GM18502 (cell line): ENCODE results near the gene WWP2.

Source experiments
- ATAC-seq: cut with Tn5 transposase; IDR thresholded peaks from one replicate; pipeline ENCODE4 v1.9.1; 2021; ENCODE audit warnings: mild to moderate bottlenecking; ENCODE audit not compliant: unreplicated experiment, poor library complexity

WWP2 gene

DNA sequence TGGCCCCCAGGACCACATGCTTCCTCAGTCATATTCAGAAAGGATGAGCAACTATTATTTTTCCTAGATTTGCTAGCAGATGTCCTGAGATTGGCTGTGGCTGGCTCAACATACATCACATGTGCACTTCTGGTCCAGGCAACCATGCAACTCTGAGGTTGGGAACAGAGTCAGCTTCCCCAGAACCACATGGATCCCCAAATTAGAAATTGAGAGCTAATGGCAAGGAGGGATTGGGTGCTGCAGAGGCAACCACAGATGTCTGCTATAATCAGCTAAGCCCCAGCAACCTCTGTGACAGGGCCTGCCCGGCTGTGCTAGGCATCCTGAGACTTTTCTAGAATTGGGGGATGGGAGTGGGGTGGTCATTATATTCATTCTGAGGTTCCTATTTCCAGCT, 155.2 kb downstream of the WWP2 start:
- ATAC-seq, result no peak

DNA sequence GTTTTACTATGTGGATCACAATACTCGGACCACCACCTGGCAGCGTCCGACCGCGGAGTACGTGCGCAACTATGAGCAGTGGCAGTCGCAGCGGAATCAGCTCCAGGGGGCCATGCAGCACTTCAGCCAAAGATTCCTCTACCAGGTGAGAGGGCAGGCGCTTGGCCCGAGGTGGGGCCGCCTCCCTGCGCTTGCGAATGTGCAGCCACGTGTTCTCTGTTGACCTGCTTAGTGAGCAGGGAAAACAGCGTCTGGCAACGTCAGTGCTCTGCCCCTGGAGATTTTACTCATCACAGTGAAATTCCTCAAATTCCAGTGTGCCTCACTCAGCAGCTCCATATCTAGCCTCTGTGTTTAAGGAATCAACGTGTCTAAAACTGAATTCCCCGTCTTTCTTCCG, 155.6 kb downstream of the WWP2 start:
- ATAC-seq, result no peak

DNA sequence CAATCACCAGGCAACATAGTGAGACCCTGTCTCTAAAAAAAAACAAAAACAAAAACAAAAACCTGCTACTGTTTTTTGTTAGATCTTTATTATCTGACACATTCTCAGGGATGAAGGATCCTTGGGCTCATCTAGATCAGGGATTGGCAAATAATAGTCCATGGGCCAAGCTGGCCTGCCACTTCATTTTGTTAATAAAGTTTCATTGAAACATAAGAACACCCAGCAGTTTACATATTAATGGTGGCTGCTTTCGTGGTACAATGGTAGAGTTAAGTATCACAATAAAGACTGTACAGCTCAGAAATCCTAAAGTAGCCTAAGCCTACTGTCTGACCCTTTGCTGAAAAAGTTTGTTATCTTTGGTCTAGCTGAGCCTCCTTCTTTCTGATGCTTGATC, 156.1 kb downstream of the WWP2 start:
- ATAC-seq, result no peak

DNA sequence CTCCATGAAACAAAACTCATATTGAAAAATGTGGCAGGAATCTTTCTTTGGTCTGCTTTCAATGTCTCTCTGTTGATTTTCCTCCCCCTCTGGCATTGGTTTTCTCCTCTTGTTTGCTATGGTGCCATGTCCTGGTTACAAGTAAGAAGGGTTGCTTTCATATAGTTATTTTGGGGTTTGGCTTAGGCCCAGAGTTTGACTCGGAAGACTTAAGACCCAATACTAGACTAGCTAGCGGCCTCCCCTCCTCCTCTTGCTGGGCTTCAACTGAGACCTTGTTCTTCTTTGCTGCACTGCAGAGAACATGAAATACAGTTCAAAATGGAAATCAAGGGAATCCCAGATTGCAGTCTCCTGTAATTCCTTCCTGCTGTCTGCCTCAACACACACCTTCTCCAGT, 159.0 kb downstream of the WWP2 start:
- ATAC-seq, result no peak

DNA sequence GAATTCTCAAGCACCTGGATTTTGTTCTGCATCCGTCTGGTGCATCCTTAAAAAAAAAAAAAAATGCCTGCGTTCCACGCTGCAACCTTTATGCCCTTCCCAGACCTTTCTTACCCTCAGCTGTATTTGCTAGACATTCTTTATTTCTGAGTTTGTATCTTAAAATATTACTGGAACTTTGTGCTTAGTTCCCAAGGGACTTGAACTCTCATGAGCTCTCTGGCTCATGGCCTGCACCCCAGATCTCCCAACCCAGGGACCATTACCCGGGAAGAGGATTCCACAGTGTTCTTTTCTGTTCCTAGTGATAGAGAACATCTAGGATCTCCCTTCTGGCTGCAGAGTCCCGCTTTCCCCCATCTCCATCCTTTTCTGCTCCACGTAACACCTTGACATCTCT, 160.1 kb downstream of the WWP2 start:
- no peak for ATAC-seq

DNA sequence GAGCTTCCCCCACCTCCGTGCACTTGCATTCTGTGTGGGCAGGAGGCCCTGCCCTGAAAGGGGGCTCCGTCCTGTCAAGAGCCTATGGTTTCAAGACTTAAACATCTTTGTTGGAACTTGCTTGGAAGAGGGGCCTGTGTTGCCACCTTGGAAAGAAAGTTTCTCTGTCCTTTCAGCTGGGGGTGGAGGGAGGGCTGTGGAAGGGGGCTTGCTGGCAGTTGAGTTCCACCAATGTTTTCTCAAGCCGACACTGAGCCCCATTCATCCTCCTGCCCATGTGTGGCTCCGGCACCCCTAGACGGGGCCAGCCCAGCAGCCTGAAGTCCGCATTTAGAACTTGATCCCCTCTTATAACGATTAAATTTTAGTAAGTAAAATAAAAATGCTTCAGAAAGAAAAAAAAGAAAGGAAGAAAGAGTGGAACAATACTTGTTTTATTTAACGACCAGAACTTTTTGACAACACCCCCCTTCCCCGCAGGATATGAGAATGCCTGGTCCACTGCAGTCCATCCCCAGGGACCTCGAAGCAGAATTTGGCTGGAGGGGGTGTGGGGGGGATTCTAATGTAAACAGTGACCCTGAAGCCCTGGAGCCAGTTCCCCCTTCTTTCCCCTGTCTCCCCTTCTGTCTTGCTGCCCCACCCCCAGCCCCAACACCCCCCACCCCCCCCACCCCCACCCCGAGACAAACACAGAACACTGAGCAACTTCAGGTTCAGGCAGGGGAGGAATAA, 162.1 kb downstream of the WWP2 start:
- ATAC-seq, result no peak

DNA sequence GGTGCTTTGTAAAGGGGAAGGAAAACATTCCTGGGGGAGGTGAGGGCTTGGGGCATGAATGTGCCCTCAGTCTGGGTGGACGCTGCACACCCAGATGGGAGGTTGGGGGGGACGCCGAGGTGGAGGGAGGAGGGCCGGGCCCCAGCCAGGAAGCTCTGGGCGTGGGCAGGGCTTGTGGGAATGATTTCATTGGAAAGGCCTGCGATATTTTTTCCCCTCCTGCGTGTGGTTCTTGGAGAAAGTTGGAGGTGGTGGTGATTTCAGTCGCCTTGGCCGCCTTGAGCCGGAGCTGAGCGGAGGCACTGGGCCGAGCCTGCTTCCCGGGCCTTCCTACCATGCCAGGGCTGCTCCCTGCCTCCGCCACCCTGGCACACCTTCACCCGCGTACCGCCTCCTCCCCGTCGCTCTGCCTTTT, 162.7 kb downstream of the WWP2 start:
- no peak for ATAC-seq

DNA sequence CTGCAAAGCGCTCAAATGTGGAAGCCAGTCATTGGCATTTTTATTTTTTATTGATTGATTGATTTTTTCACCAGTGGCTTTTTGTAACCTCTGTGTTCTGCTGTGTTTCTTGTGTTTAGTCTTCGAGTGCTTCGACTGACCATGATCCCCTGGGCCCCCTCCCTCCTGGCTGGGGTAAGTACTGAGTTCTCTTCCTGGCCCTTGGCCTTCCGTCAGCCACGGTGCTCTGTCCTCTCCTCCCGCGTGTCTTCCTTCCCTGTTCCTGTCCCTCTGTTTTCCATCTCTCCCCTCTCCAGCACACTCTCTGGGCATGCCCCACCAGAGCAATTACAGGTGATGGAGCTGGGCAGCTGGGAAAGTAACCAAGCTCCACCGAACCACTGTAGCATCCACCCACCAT, 163.2 kb downstream of the WWP2 start:
- ATAC-seq, result no peak

DNA sequence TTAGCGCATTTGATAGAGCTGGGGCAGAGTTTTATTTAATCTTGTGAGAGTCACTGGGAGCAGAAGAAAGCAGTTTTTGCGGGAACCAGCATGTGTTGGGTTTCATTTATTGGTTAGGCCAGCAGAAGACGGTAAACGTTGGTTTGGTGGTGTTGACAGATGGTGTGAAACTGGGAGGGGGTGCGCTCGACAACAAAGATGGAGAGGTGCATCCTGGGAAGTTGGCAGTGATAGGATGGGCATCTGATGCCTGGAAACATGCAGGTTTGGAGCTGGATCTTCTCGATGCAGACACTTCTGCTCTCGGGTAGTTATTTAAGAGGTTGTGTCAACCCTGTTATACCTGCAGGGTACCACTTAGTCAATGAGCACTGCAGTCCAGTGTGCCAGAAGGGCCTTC, 164.1 kb downstream of the WWP2 start:
- ATAC-seq, result no peak

DNA sequence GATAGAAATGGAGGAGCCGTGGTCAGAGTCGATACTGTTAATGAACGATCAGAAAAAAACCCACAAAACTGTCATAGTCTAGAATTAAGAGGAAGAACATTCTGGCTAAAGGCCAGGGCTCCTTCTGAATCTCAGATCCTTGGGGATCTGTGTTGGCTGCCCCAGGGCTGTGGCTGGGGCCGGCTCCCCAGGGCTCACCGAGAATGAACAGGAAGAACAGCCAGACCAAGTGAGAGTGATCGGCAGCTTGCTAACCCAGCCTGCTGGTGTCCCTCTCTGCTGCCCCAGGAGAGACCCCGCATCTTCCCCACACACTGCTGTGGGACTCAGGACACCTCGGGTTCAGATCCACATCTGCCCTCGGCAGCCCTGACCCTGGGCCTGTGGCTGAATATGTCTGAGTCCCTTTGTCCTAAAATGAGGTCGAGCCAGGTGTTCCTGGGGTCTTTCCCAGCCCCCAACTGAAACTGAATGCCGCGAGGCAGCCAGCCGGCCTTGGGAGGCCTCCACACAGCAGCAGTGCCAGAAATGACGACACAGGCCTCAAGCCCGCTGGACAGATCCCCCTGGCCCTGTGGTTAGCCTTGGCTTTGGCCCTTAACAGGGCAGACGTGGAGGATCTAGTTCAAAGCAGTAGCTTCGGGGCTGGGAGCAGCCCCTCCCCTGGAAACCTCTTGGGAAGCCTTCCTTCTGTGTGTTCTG, 165.1 kb downstream of the WWP2 start:
- ATAC-seq, result no peak

DNA sequence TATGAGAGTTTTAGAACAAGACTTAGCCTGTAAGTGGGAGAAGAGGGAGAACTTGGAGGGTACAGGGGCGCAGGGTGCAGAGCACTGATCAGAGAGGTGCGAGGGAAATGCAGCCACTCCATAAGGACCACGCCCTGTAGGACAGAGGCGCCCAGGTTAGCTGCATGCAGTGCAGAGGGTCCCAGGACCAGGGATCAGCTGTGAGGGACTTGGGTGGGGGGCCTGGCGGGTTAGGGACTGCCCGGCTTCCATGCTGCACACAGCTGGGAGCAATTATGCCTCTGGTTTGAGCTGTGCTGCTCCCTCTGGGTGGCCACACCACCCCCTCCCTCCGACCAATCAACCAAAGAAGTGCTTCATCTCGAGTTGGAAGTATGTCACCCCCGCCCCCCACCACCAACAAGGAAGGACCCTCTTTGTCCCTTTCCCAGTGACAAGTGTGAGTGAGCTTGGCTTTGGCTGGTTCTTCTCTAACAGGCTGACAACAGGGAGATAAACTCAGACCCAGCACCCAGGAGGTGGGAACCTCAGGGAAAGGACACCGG, 166.8 kb downstream of the WWP2 start:
- ATAC-seq, result no peak

DNA sequence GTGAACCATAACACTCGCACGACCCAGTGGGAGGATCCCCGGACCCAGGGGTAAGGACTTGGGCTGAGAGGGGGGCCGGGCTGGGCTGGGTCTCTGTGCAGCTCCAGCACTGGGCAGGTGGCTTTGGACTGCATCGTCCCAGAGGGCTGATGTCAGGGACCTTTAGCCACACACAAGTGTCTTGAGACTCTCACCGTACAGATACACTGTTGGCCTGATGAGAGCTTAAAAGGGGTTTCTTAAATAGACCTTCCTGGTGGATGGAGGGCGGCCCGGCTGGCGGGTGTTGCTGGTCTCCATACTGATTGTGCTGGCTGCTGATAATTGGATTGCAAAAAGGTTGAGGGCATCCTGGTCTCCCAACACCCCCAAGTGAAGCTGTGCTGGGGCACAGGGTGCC, 167.3 kb downstream of the WWP2 start:
- no peak for ATAC-seq

DNA sequence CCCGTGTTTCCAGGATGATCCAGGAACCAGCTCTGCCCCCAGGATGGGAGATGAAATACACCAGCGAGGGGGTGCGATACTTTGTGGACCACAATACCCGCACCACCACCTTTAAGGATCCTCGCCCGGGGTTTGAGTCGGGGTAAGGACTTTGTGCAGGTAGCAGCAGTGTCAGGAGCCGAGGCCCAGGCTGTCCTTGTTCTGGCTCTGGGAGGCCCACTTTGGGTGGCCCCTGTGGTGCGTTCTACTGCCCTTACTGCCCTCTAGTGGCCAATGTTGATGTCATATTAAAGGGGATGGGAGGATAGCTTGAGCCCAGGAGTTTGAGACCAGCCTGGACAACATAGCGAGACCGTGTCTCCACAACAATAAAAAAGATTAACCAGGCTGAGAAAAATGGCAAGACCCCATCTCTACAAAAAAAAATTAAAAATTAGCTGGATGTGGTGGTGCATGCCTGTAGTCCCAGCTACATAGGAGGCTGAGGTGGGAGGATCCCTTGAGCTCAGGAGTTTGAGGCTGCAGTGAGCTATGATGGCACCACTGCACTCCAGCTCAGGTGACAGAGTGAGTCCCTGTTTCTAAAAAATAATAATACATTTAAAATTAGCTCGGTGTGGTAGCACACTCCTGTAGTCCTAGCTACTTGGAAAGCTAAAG, 168.1 kb downstream of the WWP2 start:
- ATAC-seq, result no peak

DNA sequence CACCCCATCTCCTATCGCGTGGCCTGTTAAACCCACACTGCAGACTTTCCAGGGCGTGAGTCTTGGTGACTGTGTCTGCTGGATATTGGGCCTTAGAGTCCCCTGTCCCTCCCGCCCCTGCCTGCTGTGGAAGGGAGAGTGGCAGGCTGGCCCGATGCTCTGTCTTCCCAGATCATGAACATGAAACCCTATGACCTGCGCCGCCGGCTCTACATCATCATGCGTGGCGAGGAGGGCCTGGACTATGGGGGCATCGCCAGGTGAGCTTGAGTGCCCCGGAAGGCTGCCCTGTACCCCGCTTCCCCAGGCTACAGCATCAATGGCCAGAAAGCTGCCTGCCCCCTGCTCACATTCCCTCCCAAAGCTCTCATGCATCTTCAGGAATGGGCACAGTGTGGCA, 169.5 kb downstream of the WWP2 start:
- ATAC-seq, result no peak

DNA sequence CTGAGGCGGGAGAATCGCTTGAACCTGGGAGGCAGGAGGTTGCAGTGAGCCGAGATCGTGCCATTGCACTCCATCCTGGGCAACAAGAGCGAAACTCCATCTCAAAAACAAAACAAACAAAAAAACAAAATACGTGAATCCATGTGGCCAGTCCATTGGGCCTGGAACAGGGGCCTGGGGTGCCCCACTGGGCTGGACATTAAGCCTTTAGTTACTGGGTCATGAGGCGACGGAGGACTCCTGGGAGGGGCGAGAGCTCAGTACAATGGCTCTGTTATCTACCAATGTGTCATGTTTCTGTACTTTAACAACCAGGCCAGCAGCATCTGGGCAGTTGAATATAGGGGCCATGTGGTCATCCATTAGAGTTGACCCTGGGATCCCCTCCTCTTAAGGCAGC, 170.1 kb downstream of the WWP2 start:
- no peak for ATAC-seq

DNA sequence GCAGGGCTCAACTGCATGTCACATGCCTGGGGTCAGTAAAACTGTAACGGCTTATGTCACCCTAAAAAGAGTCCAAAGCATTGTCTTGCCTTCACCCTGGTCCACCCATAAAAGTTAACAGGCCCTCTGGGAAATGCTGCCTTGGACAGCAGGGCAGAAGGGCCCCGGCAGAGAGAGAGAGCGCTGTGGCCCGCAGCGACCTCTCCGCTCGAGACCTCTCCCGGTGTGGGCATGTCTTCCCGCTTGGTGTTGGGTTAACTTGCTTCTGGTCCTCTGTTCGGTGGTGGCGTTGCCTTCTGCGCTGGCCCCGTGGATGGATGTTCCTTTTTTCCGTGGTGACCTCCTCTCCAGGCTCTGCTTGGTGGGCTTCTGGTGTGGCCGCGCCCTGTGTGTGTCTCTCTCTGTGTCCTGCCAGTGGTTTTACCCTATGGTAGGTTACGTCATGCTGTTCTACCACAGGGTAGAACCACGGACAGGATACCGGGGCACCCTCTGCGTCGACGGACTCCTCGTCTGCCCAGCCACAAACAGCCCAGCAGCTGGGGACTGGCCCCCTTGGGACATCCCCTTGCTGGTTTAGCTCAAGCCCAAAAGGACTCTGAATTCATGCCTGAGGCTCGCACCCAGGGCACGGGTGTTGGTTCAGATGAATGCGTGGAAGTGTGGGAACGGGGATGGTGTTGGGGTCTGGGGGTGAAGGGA, 170.7 kb downstream of the WWP2 start:
- ATAC-seq, result no peak

DNA sequence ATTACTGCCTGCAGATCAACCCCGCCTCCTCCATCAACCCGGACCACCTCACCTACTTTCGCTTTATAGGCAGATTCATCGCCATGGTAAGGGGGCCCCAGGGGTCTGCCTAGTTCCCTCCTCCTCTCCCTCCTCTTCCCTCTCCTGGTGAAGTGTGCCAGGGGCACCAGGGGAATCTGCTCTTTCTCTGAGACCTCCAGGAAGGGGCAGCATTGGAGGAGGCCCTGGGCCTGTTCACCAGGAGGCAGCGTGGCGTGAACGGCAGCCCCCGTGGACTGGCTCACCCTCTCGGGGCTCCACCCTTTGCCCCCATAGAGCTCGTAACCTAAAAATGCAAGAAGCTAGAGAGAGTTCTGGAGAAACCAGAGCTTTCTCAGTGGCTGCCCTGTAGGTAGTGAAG, 171.9 kb downstream of the WWP2 start:
- ATAC-seq, result no peak

DNA sequence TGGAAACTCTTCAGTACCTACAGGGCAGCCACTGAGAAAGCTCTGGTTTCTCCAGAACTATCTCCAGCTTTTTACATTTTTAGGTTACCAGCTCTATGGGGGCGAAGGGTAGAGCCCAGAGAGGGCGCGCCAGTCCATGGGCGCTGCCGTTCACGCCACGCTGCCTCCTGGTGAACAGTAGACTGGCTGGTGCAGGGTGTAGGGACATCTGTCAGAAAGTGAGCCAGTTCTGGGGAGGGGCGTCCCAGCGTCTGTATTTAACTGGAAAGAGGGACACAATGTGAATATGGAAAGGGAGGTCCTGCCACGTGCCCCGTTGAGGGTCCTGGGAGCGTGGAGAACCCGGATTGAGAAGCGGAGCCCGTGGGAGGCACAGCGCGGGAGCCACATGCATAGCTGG, 172.6 kb downstream of the WWP2 start:
- no peak for ATAC-seq

DNA sequence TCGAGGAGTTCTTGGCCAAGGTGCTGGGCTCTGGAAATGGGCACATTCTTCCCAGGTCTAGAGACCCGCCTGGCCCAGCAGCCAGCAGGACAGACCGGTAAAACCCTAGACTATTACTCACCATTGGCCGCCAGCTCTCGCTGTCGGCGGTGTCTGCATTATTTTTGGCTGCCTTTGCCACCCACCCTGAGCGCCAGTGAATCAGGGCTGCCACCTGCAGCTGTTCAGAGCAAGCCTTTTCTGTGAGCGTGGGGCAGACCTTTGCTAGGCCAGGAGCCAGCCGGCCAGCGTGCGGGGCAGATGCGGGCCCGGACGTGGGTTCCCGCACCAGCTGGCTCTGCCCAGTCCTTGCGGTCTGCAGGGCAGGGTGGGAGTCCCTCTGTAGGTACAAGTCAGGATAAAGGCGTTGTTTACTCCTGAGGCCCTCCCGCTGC, 173.2 kb downstream of the WWP2 start:
- ATAC-seq, result no peak

DNA sequence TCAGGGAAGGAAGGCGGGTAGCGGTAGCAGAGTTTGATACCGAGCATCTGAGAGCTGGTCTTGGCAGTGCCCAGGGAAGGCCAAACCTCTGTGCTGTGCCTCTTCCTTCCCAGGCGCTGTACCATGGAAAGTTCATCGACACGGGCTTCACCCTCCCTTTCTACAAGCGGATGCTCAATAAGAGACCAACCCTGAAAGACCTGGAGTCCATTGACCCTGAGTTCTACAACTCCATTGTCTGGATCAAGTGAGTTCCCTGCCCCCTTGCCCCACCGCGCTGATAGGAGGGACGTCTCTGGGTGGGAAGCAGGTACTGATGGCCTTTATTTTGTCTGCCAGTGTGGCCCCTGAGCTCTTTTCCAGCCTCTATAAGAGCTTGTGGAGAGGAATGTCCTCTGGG, 173.6 kb downstream of the WWP2 start:
- ATAC-seq, result no peak

DNA sequence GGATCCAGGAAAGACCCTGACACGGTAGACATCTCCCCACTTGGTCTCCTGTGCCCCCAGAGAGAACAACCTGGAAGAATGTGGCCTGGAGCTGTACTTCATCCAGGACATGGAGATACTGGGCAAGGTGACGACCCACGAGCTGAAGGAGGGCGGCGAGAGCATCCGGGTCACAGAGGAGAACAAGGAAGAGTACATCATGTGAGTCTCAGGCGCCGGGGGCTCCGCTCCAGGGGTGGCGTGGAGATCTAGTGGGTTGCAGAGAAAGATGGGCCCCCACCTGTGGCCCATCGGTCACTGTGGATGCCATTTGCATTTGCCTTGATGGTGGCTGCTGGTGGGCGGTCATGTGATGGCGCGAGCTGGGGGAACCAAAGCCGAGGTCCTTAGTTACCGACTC, 174.1 kb downstream of the WWP2 start:
- no peak for ATAC-seq
